Neural crest cell (in vitro differentiated cells): Measurements from ENCODE around the gene ZNF598. TPM values are rescaled to one million over a fixed set of nuclear protein-coding genes. Genes with fewer than 3 reads are reported as not detected.

Experiments used
- DNase-seq: peaks from one replicate; pipeline ENCODE4 v3.0.0; 2021; ENCODE audit warnings: low read depth, mixed read lengths, low spot score
- H3K27ac Mint-ChIP-seq: one replicate; pipeline ENCODE4 v1.8.0; 2021; ENCODE audit warnings: mild to moderate bottlenecking, mixed read lengths; ENCODE audit not compliant: unreplicated experiment
- H3K27me3 Mint-ChIP-seq: 2 replicates; pipeline ENCODE4 v1.8.0; 2021; ENCODE audit warnings: low read depth, mild to moderate bottlenecking, mixed read lengths
- H3K36me3 Mint-ChIP-seq: 2 replicates; pipeline ENCODE4 v1.8.0; 2021; ENCODE audit warnings: low read depth, mild to moderate bottlenecking, mixed read lengths
- H3K4me1 Mint-ChIP-seq: 2 replicates; pipeline ENCODE4 v1.8.0; 2021; ENCODE audit warnings: mixed read lengths
- H3K4me3 Mint-ChIP-seq: one replicate; pipeline ENCODE4 v1.8.0; 2021; ENCODE audit warnings: mild to moderate bottlenecking, mixed read lengths
- H3K9me3 Mint-ChIP-seq: 2 replicates; pipeline ENCODE4 v1.8.0; 2021; ENCODE audit warnings: mixed read lengths
- total RNA-seq: library from RNA; stranded (reverse); gene quantifications from 2 replicates; pipeline ENCODE4 v1.2.1, GENCODE V29; 2021
- TF ChIP-seq, protein P1 (sequence below): fragments of 200-600 bp; sonication (generic); conservative IDR thresholded peaks from 2 replicates; pipeline ENCODE4 v1.5.0; 2021; ENCODE audit warnings: antibody characterized with exemption, mild to moderate bottlenecking

ZNF598 gene
- total RNA-seq, 1 donor from 2014 or later: 55.7 TPM

DNA sequence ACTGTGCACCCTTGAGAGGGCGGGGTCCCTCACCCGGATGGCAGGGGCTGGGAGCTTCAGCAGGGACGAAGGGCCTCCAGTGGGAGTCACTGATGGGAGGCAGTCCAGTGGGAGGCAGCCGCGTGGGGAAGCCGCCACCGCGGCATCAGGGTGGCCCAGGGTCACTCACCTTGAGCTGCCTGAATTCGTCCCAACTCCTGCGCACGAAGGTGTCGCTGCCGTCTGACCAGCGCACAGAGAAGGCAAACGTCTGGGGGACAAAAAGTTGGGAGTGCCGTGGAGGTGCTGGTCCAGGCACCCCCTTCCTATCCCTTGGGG, 28.9 kb downstream of the ZNF598 start:
- H3K27me3 Mint-ChIP-seq: peaks cover 55% of the 10 kb centered on the region
- no peak overlapping the region for H3K4me3 Mint-ChIP-seq
- TF ChIP-seq, protein P1, sequence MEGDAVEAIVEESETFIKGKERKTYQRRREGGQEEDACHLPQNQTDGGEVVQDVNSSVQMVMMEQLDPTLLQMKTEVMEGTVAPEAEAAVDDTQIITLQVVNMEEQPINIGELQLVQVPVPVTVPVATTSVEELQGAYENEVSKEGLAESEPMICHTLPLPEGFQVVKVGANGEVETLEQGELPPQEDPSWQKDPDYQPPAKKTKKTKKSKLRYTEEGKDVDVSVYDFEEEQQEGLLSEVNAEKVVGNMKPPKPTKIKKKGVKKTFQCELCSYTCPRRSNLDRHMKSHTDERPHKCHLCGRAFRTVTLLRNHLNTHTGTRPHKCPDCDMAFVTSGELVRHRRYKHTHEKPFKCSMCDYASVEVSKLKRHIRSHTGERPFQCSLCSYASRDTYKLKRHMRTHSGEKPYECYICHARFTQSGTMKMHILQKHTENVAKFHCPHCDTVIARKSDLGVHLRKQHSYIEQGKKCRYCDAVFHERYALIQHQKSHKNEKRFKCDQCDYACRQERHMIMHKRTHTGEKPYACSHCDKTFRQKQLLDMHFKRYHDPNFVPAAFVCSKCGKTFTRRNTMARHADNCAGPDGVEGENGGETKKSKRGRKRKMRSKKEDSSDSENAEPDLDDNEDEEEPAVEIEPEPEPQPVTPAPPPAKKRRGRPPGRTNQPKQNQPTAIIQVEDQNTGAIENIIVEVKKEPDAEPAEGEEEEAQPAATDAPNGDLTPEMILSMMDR: no peak
- no peaks in the 10 kb centered on the region for H3K9me3 Mint-ChIP-seq
- H3K27ac Mint-ChIP-seq: no peak overlapping the region
- H3K36me3 Mint-ChIP-seq: no peaks in the 10 kb centered on the region
- no peak for DNase-seq
- peaks cover 30% of the 10 kb centered on the region for H3K4me1 Mint-ChIP-seq

DNA sequence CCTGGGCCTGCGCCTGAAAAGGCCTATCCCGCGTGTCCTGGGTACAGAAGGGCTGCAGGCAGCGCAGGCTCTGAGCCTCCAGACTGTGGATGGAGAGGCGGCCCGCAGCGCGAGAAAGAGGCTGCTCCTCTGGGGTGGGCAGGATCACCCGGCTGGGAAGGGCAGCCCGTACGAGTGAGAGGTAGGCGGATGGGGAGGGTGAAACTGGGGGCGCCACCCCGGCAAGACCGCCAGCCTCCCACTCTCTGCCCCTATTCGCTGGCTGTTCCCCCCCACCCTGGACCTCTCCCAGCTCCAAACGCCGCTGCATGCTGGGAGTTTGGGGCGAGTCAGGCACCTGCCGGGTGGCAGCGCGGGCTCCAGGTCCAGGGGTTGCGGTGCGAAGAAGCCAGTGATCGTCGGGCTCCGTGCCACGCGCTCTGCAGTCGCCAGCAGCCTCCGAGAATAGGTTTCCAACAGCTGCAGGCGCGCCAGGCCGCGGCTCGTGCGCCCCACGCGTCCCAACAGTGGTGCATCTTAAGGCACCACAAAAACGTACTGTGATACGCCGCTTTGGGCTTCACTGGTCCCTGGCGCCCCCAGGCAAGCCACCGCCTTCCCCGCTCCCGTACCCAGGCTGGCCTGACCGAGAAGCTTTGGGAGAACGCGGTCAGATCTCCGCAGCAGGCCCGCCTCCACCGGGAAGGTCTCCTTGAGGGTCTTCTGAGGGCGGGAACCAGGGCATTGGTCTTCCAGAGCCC, 29.4 kb downstream of the ZNF598 start:
- no peaks in the 10 kb centered on the region for H3K36me3 Mint-ChIP-seq
- H3K4me1 Mint-ChIP-seq: peaks cover 28% of the 10 kb centered on the region
- H3K27me3 Mint-ChIP-seq: peaks cover 54% of the 10 kb centered on the region
- H3K4me3 Mint-ChIP-seq: no peak overlapping the region
- H3K9me3 Mint-ChIP-seq: no peaks in the 10 kb centered on the region
- DNase-seq: no peak
- TF ChIP-seq, protein P1: no peak
- H3K27ac Mint-ChIP-seq: no peak overlapping the region

DNA sequence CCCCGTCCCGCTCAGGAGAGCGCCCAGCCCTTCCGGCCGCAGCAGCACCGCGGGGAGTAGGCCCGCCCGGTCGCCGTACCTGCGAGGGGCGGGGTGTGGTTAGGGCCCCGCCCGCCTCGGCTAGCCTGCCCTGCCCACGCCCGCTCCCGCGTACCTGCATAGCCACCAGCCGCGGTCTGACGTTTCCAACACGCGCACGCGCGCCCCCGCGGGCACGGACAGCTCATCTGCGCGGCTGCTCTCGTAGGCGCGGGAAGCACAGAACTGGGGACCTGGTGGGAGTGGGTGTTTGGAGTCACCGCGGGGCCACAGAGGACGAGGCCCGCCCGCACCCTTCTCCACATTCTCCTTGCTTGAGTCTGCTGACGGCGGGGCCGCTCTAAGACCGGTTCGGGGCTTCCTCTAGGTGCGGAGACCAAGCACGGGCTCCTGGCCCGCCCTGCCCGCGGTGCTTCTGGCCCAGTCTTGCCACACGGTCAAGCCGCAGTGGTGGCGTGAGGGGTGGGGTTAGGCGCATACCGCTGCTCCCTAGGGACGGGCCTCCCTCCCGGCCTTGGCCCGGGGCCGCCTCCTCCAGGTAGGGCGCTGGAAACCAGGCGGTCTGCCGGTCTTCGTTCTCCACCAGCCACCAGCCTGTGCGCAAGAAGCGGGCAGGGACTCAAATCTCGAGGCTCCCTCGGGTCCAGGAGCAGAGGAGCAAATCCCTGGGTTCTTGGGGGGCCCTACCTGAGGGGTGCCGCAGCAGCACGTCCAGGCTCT, 30.2 kb downstream of the ZNF598 start:
- no peak overlapping the region for H3K4me3 Mint-ChIP-seq
- H3K4me1 Mint-ChIP-seq: peaks cover 21% of the 10 kb centered on the region
- H3K27ac Mint-ChIP-seq: no peak overlapping the region
- no peaks in the 10 kb centered on the region for H3K9me3 Mint-ChIP-seq
- no peak for DNase-seq
- H3K27me3 Mint-ChIP-seq: peaks cover 50% of the 10 kb centered on the region
- TF ChIP-seq, protein P1: no peak
- H3K36me3 Mint-ChIP-seq: no peaks in the 10 kb centered on the region

DNA sequence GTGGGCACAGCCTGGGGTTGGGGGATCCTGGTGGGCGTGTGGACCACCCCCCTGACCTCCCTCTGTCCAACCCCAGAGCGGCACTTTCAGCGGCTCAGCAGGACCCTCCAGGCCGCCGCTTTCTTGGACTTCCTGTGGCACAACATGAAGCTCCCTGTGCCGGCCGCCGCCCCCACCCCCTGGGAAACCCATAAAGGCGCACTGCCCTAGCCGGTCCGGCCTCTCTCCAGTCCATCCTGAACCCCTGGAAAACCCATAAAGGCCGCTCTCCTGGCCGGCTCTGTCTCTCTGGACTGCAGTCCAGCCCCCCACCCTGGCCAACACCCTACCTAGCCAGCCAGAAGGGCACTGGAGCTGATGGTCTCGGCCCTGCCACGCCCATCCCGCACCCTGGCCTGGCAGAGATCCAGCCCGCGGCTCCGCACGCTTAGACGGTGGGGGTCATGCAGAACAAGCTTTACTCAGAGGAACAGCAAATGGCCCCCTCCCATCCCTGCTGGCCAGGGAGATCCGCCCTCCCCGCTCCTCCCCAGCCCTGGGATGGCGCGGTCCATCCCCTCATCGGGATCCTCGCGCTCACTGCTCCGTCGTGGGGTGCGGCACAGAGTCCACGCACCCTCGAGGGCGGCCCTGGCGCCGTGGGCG, 31.0 kb downstream of the ZNF598 start:
- no peak overlapping the region for H3K27ac Mint-ChIP-seq

DNA sequence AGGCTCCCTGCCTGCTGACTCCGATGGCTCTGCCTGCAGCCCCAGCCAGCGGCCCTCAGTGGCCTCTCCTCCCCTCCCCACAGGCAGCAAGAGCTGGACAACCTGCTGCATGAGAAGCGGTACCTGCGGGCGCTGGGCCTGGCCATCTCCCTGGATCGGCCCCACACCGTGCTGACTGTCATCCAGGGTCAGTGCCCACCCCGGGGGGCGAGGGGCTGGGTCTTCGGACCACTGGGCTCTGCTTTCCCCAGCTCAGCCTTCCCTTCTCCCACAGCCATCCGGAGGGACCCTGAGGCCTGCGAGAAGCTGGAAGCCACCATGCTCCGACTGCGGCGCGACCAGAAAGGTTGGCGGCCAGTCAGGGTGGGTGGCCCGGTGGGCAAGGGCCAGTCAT, 31.7 kb downstream of the ZNF598 start:
- Mint-ChIP-seq H3K9me3 (no peaks in the 10 kb centered on the region), H3K4me1 (peaks cover 18% of the 10 kb centered on the region), H3K27ac (no peak overlapping the region), H3K4me3 (no peak overlapping the region), H3K27me3 (peaks cover 45% of the 10 kb centered on the region), H3K36me3 (no peaks in the 10 kb centered on the region)
- TF ChIP-seq, protein P1: no peak
- DNase-seq: no peak

More for the DNA sequence above, 31.0 kb downstream of the ZNF598 start:
- no peak for DNase-seq
- TF ChIP-seq, protein P1: no peak
- H3K9me3 Mint-ChIP-seq: no peaks in the 10 kb centered on the region
- H3K4me3 Mint-ChIP-seq: no peak overlapping the region
- peaks cover 21% of the 10 kb centered on the region for H3K4me1 Mint-ChIP-seq
- no peaks in the 10 kb centered on the region for H3K36me3 Mint-ChIP-seq
- H3K27me3 Mint-ChIP-seq: peaks cover 50% of the 10 kb centered on the region
